NCI-H510A treated with DMSO at 0.1 percent for 48 hours (cell line): Measurements from ENCODE around the gene TDRD1.

Experiments used
- DNase-seq: peaks from one replicate; lab custom pipeline; 2025; lab: John Stamatoyannopoulos, UW

The TDRD1 gene

DNA sequence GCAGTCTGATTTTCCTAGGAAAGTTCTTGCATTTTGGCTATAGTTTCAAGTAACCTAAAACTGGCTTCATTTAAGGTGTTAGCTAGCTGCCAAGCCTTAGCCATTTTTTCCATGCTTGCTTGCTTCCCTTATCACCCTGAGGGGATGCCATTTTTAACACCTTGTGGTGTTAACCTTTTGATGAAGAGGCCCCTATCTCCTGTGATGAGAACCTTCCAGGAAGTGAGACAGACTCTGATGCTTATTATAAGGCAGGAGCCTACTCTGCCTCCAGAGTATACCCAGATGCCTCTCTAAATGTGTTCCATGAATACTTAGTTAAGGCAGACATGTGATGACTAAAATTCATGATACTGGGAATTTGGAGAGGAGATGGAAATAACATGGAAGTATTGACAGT lies 55.0 kb downstream of the TDRD1 start:
- no peak for DNase-seq

DNA sequence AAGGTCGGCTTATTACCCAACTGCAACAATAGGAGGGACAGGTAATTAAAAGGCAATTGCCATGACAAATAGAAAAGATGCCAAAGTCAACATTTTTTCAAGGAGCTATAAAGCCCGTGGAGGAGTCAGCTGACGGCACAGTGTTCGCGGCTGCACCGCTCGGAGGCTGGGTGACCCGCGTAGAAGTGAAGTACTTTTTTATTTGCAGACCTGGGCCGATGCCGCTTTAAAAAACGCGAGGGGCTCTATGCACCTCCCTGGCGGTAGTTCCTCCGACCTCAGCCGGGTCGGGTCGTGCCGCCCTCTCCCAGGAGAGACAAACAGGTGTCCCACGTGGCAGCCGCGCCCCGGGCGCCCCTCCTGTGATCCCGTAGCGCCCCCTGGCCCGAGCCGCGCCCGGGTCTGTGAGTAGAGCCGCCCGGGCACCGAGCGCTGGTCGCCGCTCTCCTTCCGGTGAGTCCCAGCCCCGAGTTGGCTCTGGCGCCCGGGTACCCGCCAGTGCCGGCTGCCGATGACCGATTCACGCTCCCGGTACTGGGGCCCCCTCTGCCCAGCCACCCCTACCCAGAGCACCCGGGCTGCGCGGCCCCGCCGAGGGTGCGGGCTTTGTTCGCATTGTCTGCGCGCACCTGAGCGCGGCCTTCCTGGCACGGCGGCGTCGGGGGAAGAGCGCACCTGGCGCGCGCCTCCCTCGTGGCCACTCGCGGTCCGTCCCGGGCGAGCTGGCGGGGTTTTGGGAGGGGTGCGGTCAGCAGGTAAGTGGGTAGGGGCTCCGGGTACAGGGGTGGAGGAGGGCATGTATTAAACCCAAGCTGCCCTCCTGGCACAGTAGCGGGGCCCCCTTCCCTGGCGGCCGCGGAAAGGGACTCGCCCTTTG lies 60.2 kb downstream of the TDRD1 start, which contains the start of gene VWA2:
TSS of gene VWA2 (plus strand) at position 138 of the 877 bp plus-strand sequence. CDS start 9,460 bp downstream, outside the sequence.
- DNase-seq, result peak; percentile 88

DNA sequence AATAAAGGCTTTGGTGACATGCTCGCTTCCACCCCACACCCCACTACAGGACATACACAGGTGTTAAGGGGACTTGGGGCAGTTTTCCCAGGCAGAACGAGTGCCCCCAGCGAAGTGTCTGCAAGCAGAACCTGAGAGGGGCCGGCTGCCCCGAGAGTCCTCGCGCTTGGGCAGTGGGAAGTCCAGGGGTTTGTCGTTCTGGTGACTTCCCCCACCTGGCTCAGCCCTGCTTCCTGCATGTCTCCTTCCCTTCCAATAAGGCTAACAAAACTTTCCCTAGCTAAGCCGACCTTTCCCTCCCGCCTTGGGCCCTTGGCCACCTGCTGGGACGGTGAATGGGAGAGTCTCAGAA lies 60.8 kb downstream of the TDRD1 start:
- peak; percentile 71 for DNase-seq

GRCh38 chr10:114242235-114242634 lies 63.1 kb downstream of the TDRD1 start:
- no peak for DNase-seq

GRCh38 chr10:114243661-114244060 lies 64.5 kb downstream of the TDRD1 start:
- no peak for DNase-seq

GRCh38 chr10:114244126-114244525 lies 65.0 kb downstream of the TDRD1 start:
- DNase-seq, result no peak

- DNase-seq, result no peak
These were observed 66.1 kb downstream of the TDRD1 start for GRCh38 chr10:114245121-114245791.

DNA sequence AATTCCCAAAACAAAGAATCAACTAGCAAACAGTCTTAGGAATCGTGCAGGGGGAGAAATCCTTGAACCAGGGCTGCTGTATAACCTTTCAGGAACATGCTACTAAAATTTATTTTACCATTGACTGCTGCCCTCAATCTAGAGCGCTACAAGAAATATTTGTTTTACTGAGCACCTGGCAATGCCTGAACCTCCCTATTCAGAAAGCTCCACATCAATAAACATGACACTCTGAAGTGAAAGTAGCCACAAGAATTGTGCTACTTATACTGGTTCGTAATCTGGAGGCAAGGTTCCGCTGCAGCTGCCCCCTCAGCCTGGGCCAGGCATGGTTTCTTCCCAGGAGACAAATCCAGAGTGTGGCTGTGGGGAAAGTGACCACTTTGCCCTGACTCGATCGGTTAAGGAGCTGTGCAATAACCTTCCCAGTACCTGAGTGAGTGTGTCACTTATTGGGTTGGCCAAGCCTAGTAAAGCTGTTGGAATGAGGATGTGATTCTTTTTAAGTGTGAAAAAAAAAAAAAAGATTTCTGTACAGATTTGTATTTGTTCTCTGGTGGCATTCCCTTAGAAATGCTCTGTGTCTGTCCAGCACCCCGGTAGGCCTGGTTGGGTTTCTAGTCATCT lies 67.6 kb downstream of the TDRD1 start:
- peak; percentile 50 for DNase-seq

DNA sequence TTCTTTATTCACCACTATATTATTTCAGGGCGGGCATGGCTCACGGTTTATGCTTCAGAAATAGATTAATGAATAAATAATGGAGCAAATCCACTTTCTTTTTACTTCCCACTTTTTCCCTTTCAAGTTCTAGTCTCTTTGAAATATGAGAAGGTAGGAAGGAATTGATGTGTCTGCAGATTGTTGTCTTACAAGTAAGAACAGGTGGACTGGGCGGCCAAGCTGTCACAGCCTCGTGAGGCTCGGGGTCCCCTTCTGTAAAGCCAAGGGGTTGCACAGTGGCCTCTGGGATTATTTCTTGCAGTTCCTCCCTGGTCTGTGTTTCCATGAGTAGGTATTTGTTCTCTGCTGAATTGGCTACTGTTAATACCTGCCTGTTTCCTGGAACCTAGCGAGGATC lies 71.1 kb downstream of the TDRD1 start:
- DNase-seq, result peak; percentile 34

- no peak for DNase-seq
These were observed 71.6 kb downstream of the TDRD1 start for GRCh38 chr10:114250716-114251115.

GRCh38 chr10:114252092-114252491 lies 72.9 kb downstream of the TDRD1 start:
- no peak for DNase-seq

DNA sequence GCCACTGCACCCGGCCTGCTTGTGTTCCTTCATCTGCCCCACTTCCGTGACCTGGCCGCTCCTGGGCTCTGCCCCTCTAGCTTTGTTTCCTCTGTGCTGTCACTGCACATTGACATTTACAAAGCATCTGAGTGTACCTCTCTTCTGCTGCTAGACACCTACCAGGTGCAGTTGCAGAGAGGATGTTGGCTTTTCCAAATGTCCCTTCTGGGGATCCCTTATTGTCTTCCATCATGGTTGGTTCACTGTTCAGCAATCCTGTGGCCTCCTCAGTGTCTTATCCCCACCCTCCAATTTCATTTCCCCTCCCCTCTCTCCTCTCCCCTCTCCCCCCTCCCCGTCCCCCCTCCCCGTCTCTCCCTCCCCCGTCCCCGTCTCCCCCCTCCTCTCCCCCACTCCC lies 73.7 kb downstream of the TDRD1 start:
- DNase-seq, result no peak

DNA sequence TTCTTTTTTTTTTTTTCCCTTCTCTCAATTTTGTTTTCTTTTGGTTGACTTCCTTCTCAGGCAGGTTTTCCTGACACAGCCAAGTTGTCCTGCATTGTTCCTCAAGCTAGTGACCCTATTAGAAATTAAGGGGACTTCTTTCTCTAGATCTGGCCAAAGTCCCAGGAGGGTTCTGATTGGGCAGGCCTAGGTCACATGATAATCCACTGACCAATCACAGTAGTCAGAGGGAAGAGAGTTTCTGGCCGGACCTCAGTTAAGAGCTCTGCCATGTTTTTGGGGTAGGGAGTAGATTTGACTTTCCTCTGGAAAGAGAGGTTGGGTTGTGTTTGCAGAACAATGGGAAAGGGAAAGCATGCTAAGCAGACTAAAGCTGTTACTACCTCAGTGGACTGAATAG lies 76.1 kb downstream of the TDRD1 start:
- DNase-seq, result no peak

DNA sequence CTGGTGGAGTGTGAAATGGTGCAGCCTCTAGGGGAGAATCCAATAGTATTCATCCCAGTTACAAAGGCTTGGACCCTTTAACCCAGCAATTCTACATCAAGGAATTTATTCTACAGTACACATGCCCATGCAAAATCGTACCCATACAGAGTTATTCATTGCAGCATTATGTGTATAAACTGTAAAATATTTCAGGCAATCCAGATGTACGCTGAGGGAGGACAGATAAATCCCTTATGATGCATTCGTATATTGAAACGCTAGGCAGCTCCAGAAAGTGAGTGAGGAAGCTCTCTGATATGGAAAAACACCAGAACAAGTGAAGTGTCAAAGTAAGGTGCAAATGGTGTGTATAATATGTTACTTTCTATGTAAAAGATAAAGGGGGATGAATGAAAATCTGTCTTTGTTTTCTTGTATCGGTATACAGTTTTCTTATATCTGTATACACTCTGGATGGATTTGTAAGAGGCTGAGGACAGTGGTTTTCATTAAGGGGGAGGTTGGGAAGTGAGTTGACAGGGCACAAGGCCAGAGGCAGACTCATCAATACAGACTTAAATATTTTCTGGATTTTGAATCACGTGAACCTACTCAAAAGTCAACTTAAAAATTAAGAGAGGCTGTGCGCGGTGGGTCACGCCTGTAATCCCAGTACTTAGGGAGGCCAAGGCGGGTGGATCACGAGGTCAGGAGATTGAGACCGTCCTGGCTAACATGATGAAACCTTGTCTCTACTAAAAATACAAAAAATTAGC lies 77.0 kb downstream of the TDRD1 start:
- no peak for DNase-seq

GRCh38 chr10:114256822-114257221 lies 77.7 kb downstream of the TDRD1 start:
- no peak for DNase-seq

- DNase-seq, result no peak
These were observed 78.3 kb downstream of the TDRD1 start for GRCh38 chr10:114257498-114257897.

DNA sequence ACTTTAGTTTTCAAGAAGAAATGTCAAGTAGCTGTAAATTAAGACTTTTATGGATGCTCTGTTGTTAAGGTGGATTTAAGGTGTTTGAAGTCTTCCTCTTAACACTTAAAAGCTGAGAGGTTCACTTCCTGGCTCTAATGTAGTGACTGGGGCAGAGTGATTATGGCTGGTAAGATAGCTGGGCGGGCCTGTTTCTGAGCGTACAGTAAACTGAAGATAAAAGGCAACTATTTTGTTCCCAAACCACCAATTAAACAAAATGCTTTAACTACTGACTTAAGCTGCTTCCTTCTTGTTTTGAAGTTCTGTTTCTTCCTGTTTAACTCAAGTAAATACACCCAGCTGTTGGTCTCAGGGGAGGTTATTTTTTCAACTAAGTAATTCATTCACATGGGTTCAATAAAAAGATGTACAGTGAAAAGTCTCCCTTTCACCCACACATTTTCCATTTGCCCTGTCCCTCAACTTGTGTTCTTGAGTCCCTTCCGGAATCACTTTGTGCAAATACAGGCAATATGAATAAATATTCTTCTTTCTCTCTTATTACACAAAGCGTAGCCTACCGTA lies 79.2 kb downstream of the TDRD1 start:
- DNase-seq, result peak; percentile 23

DNA sequence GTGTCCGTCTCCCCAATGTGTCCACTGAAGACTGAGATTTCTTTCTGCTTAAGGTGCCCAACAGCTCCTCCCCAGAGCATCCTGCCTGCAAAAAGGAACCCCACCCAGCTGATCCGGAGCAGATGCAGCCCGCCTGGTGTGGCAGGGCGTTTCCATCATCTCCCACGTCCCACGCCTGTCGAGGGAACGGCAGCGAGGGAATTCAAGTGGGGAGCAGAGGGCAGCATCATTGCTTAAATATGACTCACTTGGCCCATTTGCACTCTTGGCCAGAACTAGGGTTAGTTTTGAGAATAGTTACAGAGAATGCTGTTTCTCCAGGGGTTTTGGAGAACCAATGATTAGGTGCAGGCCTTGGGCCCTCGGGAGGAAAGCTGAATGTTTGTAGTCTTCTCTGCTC lies 80.7 kb downstream of the TDRD1 start:
- no peak for DNase-seq

DNA sequence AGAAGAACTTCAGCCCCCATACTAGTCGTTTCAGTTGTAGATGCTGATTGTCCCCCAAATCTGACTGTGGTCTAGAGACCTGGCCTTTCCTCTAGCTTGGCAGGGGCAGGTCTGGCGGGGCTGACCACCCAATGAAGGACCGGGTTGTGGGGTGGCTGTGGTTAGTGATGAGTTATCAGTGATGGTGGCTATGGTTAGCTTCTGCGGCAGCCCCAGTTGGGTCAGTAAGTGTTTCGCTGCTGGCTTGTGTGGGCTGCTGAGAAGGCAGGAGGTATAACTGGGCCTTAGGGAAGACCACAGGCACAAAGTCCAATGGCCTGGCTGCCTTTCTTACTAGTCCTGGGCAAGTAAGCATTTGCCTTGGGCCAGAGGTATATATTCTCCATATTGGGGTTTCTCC lies 81.2 kb downstream of the TDRD1 start:
- DNase-seq, result no peak

DNA sequence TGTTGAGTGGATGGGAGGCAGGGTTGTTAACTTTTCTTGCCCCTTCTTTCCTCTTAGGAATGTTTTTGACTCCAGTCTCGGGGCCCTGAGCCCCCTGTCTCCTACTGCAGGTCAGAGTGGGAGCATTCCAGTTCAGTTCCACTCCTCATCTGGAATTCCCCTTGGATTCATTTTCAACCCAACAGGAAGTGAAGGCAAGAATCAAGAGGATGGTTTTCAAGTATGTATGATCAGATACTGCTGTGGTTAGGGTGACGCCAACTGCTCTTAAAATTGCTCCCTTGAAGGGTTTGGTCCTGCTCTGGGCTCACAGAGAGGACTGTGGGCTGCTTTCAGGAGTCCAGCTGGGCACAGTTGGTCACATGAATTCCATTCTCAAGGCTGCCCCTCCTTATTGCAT lies 81.9 kb downstream of the TDRD1 start:
- no peak for DNase-seq

DNA sequence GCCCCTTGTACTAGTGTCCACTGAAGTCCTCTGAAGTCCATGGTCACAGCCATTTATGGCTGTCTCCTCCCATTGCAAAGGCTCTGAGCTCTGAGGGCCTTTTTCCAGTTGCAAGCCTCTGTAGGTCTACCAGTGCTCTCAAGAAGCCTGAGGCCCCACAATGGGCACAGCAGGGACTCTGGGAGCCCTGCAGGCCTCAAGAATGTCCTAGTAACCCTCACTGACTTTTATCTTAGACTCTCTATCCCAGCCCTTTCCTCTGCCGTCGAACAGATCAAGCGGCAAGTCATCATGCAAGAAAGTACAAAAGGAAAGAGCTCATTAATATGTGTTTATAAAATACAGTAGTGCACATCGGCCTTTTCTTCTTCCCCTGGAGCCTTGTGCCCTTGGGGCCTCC lies 83.3 kb downstream of the TDRD1 start:
- no peak for DNase-seq
